Nucleus accumbens (tissue), 56 donors: ENCODE measurements around the gene GLTPD2.

Source experiments
- DNase-seq, 56 donors: peaks; one replicate each; lab custom pipeline; 2025; lab: John Stamatoyannopoulos, UW

GLTPD2 gene

DNA sequence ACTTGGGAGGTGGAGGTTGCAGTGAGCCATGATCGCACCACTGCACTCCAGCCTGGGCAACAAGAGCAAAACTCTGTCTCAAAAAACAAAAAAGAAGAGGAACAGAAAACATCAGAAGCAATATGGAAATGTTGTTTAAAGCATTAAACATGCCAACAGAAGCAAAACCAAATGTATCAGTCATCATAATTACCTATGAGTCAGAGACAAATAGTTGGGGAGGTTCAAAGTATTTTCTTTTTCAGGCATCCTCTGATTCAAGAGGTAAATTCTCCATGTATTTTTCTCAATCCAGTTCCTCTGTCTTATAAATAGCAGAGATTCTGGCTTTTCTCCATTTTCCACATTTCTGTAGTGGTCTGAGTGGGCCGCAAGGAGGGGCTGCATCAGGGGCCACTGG lies 19.1 kb upstream of the GLTPD2 start:
- DNase-seq = no peak

DNA sequence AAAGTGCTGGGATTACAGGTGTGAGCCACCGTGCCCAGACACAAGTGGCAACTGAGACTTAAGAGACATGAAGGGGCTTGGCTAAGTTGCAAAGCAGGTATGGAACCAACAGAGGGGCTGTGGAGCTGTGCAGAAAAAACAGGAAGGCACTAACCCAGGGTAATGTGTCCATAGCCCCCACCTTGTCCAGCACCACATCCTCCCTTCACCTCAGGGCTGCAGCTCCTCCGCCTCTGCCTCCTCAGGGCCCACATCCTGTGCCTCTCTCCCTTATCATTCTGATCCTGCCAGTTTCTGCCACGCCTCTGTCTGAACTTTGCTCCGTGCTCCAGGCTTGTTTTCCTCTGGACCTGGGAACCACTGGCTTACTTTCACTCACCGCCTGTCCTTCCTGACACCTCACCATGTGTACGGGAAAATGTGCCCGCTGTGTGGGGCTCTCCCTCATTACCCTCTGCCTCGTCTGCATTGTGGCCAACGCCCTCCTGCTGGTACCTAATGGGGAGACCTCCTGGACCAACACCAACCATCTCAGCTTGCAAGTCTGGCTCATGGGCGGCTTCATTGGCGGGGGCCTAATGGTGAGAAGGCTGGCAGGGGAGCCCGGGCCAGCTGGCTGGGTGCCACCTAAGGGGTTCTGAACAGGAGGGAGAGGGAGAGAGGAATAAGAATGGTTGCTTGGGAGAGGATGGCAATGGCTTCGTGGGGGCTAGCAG lies 17.1 kb upstream of the GLTPD2 start, which contains the start of gene TM4SF5:
TSS of gene TM4SF5 (plus strand) at position 368 of the 716 bp plus-strand sequence. CDS start at position 405, 37 bp downstream.
- no peak for DNase-seq

DNA sequence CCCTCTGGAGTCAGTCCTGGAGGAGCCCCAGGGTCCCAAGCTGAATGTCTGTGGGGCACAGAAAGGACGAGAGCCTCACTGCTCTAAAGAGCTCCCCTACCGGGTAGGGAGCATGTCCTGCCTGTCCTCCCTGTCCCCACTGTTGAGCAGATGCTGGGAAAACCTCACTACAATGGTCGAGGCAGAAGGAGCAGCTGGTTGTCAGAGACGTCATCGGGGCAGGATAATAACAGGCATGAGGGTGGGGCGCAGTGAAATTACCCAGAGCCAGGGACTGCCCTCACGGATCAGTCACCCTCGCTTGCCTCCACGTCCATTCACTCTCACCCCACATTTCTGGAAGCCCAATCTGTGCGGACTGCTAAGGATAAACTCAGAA lies 16.5 kb upstream of the GLTPD2 start:
- DNase-seq = no peak

DNA sequence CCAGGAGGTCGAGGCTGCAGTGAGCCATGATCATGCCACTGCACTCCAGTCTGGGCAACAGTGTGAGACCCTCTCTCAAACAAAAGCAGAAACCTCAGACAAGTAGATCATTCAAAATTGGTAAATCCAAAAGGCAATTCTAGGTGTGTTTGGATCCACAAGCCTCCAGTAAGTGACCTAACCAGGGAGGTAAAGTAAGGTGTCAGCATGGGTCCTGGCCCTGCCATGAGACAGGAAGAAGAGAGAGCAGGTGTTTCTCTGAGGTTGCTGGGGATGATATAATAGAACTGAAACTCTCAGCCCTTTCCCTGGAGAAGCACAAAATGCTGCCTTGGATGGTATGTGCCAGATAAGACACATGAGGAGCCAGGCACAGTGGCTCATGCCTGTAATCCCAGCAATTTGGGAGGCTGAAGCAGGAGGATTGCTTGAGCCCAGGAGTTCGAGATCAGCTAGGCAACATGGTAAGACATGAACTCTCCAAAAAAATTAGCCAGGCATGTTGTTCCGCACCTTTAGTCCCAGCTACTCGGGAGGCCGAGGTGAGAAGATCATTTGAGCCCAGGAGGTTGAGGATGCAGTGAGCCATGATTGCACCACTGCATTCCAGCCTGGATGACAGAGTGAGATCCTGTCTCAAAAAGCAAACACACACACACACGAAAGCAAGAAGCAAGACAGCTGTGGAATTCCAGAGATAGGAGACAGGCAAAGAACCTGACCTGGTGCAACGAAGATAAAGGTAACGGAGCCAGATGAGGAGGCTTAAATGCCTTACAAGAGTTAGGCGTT lies 10.6 kb upstream of the GLTPD2 start:
- no peak for DNase-seq

DNA sequence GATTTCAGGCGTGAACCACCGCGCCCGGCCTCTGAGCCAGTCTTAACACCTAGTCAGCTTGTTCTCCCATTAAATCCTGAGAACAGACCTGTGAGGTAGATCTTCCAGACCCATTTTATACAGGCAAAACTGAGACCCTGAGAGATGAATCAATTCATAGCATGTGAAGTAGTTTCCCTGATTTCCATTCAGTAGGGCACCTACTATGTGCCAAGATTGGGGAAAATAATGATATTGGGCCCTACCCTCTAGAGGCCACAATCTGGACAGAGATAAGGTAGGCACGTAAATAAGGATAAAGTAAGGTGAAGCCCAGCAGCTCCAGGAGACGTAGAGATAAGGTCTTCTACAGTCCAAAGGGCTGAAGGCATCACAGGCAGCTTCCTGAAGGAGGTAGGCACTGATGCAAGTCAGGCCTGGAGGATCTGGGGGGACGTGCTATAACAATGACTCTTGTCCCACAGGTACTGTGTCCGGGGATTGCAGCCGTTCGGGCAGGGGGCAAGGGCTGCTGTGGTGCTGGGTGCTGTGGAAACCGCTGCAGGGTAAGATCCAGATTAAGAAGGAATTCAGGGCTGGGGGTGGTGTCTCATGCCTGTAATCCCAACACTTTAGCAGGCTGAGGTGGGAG lies 8.3 kb upstream of the GLTPD2 start:
- DNase-seq = no peak

DNA sequence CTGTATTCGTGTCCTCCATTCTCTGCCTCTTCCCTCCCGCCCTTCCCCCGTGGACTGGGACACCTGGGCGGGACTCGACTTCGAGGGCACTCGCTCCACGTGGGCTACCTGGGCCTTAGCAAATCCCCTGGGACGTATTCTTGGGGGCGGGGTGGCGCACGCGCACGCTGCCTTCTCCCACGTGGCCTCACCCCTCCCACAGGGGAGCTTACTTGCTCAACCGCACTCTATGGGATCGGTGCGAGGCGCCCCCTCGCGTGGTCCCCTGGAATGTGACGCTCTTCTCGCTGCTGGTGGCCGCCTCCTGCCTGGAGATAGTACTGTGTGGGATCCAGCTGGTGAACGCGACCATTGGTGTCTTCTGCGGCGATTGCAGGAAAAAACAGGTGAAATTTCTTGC lies 6.1 kb upstream of the GLTPD2 start:
- DNase-seq = no peak

DNA sequence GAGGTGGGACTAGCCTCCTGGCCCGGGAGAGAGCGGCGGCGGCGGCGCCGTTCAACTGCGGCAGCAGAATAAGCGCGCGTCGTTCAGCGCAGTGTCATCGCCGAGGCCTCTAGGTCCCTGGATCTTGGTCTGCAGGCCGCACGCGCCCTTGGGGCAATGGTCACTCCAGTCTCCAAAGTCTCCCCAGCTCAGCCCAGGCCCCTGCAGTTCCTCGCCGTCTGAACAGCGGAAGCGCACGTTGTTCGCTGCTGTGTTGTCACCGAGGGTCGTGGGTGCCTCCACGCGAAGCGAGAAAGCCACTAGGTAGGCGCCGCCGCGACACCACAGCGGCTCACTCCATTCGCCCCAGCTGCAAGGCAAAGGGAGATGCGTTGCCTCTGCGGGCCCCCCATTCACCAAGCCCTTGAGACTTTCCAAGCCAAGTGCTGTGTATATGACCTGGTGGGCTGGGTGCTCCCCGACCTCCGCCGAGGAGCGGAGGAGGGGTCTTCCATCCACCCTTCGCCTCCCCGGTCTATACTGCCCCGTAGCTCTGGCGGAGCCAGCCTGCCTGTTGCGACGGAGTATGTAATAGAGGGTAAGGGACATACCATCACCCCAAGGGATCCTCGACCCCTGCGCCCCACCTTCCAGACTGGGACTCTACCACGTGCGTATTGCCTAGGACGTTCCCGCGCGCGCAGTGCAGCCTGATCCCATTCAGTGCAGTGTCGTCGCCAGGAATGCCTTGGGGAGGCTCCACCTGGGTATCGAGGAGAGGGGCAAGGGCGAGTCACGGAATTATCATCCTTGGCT lies 3.3 kb upstream of the GLTPD2 start:
- DNase-seq = peak in 4 of 56 donors; percentile 4 to 44 (median 23)

DNA sequence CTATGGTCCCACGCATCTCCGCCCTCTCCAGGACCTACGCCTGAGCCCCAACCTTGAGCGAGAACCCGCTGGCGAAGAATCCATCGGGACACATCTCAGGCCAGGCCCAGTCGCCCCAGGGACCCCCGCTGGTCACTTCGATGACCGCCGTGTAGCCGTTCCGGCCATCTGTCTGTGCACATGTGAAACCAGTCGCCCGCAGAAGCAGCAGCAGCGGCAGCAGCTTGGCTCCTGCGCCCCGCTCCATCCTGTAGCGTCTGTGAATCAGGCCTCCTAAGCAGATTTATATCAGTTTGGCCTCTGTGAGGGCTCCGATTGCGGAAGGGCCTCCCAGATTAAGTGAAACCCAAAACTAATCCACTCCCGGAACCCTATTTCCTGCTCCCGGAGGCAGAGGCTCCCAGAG lies 2.7 kb upstream of the GLTPD2 start, which contains the start of gene VMO1:
TSS of gene VMO1 (minus strand) at position 259 of the 406 bp plus-strand sequence. CDS start at position 247, 12 bp downstream.
- DNase-seq = peak in 3 of 56 donors; percentile 6 to 21 (median 7)

DNA sequence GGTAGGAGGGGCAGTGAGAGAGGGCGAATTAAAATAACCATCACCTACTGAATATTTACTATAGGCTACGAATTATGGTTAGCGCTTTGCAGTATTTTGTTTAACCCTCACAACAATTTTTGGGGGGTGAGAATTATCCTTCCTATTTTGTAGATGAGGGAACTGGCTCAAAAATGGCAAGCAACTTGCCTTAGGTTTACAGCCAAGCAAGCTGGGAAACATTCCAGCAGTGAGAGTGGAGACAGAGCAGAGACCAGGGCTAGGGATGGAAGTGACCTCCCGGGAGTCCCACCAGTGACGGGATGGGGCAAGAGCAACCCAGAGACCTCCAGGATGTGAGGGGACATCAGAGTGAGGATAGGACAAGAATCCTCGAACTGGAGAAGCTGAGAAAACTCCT lies 2.2 kb upstream of the GLTPD2 start:
- DNase-seq = peak in 1 of 56 donors; percentile 29

DNA sequence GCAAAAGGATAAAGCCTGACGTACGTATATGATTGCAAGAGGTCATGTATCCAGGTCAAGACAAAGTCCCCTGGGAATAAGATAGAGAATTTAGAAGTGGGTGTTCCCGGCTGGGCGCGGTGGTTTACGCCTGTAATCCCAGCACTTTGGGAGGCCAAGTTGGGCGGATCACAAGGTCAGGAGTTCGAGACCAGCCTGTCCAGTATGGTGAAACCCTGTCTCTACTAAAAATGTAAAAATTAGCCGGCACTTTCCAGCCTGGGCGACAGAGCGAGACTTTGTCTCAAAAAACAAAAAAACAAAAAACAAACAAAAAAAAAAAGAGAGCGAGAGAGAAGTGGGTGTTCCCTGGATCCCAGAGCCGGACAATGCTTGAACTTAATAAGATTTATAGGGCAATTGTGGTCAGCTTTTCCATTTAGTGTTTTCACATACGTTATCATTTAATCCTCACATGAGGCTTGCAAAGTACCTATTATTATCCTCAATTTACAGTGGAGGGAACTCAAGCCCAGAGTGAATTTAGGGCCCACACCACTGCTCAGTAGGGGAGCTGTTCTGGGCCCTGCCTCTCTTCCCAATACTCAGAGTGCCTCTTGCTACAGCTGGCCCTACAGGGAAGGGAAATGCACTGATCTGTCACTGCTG lies 481 bp upstream of the GLTPD2 start:
- DNase-seq = no peak

DNA sequence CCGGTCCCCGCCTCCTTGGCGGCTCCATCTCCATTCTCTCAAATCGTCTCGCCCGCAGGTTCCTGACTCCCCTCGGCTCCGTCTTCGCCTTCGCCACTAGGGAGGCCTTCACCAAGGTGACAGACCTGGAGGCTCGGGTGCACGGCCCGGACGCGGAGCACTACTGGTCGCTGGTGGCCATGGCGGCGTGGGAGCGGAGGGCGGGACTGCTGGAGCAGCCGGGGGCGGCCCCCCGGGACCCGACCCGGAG lies 862 bp downstream of the GLTPD2 start:
- peak in 4 of 56 donors; percentile 54 to 71 (median 62) for DNase-seq

DNA sequence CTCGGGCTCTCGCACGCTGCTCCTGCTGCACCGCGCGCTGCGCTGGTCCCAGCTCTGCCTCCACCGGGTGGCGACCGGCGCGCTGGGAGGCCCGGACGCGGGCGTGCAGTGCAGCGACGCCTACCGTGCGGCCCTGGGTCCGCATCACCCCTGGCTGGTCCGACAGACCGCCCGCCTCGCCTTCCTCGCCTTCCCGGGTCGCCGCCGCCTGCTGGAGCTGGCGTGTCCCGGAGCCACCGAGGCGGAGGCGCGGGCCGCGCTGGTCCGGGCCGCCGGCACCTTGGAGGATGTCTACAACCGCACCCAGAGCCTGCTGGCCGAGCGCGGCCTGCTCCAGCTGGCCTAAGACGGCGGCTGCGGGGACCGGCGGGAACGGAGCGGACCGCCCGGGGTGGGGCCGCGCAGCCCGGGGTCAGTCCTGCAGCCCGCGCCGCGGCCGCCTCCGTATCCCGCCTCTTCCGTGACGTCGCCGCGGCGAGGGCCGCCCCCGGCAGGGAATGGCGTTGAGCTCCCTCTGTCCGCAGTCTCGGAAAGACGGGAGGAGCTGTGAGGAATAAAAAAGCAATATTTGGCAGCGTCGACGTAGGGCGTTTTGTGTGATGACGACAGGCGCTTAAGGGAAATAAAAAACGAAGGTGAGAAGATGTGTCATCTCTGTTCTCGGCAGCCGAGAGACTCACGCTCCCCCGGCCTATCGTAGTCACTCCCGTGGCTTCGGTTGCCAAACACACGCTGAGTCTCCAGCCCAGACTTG lies 1.4 kb downstream of the GLTPD2 start:
- DNase-seq = peak in 55 of 56 donors; percentile 30 to 89 (median 81)

DNA sequence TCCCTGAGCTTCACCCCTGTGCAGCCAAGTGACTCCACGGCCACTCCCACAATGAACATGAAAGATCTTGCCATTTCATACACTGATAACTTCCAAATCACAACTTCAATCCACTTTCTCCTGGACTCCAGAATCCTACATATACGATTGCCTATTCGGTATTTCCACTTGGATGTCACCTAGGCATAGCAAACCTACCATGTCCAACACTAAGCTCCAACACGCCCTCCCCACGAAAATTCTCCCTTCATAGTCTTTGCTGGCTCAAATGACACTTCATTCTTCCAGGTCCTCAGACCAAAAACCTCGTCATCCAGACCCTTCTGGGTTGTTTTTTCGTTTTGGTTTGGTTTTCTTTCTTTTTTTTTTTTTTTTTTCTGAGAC lies 1.9 kb downstream of the GLTPD2 start:
- DNase-seq = no peak

DNA sequence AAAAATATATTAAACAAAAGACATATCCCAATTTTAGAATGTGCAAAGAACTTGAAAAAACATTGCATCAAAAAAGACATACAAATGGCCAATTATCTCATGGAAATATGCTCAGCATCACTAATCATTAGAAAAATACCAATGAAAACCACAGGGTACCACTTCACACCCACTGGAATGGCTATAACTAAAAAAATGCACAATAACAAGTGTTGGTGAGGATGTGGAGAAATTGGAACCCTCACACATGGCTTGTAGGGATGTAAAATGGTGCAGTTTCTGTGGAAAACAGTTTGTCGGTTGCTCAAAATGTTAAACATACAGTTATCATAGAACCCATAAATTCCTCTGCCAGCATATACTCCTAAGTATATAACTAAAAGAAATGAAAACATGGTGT lies 6.4 kb downstream of the GLTPD2 start:
- no peak for DNase-seq

DNA sequence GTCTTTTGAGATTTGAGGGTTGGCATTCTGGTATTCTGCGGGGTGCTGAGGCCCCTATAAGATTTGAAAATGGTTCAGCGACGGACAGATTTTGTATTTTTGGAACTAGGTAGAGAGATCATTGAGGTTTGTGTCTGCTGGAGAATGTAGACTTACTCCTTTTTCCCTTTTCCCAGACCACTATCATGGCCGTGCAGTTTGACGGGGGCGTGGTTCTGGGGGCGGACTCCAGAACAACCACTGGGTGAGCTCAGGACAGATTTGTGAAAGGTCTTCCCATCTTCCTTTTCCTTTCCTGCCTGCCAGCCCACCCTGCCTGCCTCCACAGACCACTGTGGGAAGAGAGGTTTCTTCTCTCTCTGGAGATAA lies 7.8 kb downstream of the GLTPD2 start:
- DNase-seq = peak in 1 of 56 donors; percentile 13

DNA sequence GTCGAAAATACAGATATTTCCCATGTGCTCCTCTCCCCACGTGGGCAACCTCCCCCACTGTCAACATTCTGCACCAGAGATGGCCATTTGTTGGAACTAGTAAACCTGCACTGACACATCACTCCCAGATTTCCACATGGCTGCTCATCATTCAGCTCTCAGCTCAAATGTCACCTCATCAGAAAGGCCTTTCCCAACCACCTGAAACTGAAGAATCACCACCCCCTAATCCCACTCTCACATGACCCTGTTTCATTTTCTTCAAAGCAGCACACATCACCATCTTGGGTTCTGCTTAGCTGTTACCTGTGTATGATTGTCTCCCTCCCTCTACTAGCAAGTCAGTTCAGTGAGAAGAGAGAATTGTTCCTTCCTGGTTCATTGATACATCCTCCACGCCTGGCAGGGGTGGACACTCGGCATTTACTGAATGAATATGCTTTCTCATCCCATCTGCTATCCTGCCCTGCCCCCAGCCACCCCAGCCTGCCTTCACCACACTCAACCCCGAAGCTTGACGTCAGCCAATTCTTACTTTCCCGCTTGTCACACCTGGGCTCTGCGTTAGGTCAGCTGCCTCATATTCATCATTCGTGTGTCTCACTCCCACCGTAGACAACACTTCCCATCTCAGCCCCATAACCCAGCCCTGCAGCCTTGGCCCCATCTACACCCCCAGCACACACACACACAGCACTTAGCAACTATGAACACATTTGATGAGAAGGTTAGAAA lies 11.9 kb downstream of the GLTPD2 start:
- DNase-seq = no peak

DNA sequence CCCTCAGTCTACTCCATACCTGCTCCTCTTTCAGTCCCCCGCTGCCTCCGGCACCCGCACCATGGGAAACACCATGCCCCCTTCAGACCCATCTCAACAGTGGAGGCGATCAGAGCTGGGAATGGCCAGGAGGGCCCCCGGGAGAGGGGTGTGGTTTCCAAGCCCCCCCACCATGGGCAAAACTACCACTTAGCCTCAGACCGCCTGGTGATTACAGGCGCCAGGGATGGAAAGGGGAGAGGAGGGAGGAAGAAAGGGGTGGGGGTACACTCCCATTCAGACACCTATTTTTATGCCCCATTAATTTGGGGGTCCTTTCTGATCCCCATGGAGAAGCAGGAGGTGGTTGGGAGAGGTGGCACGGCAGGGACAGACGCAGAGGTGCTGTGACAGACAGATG lies 13.5 kb downstream of the GLTPD2 start, which contains the start of gene C17orf114:
TSS of gene C17orf114 (minus strand) at position 101 of the 400 bp plus-strand sequence.
- no peak for DNase-seq

DNA sequence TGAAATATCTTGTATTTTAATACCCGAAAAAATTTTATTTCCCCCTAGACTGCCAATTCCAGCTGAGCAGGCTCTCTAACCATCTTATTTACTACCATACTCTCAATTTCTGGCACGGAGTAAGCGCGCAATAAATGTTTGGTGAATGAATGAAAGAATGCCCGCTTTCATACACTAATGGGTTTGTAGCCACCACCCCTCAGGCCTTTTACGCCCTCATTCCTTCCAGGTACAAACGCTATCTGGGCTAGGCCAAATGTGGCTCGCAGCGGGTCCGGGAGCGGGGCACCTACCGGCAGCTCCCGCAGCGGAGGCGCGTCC lies 17.7 kb downstream of the GLTPD2 start:
- DNase-seq = no peak
